ENCODE measurements around the gene PGPEP1. TPM values are rescaled to one million over a fixed set of nuclear protein-coding genes. Genes with fewer than 3 reads are reported as not detected.

PGPEP1 gene
- total RNA-seq, 1 experiment from 2014 or later = 11.4 TPM

- TSS peak; percentile 81 for BruUV-seq (replicated peaks)
- Histone ChIP-seq H4K20me1 (ENCODE audit: low read length) (no peaks in the 10 kb centered on the region), H3K9me2 (replicated peaks; ENCODE audit: low read length) (no peaks in the 10 kb centered on the region), H3K27ac (ENCODE audit: low read length) (peak overlapping the region; percentile 32), H3K4me2 (ENCODE audit: low read length) (peak overlapping the region; percentile 49), H3K9ac (ENCODE audit: low read length) (peak overlapping the region; percentile 8; the same call in 1 of the 2 replicates), H3K27me3 (ENCODE audit: low read length) (no peaks in the 10 kb centered on the region), H2AFZ (ENCODE audit: low read length) (no peak overlapping the region), H3F3A (ENCODE audit: low read length, unreplicated experiment) (no peaks in the 10 kb centered on the region), H3K4me1 (ENCODE audit: insufficient read depth, low read length) (peaks cover 19% of the 10 kb centered on the region), H3K4me3 (ENCODE audit: low read length) (no peak overlapping the region), H3K36me3 (ENCODE audit: low read depth, low read length) (no peaks in the 10 kb centered on the region), H3K9me3 (ENCODE audit: low read length) (no peaks in the 10 kb centered on the region), H3K79me2 (ENCODE audit: low read length) (no peaks in the 10 kb centered on the region)
- intact Hi-C loops (cut with micrococcal nuclease) = loop anchor here (2.0 kb wide), 1 partner anchor 16 kb away; no protein-coding TSS in a partner anchor
- POLR2A ChIA-PET (ENCODE audit: unreplicated experiment) = interaction anchor here (0.8 kb wide), 1 partner anchor 16 kb away, joined by 3 read pairs; no protein-coding TSS in a partner anchor
- CTCF ChIA-PET = interaction anchor here (1.0 kb wide), 1 partner anchor 21 kb away, joined by 8 read pairs; the partner anchor contains the start of gene GDF15
- TF ChIP-seq EZH2 (IDR thresholded peaks at IDR 0.05; ENCODE audit: low read length, unreplicated experiment) = no peak
- ATAC-seq (peak; percentile 81), DNase-seq (peak; percentile 87)
These were observed 24.6 kb downstream of the PGPEP1 start for GRCh38 chr19:18364826-18365528.

- DNase-seq (no peak), ATAC-seq (no peak)
- no peaks in the 10 kb centered on the region for H3K27me3 ChIP-seq (ENCODE audit: low read length)
- peaks cover 19% of the 10 kb centered on the region for H3K4me1 ChIP-seq (ENCODE audit: insufficient read depth, low read length)
- no TSS peak for BruUV-seq (replicated peaks)
- H3K4me3 ChIP-seq (ENCODE audit: low read length) = no peak overlapping the region
- peak overlapping the region; percentile 32 for H3K27ac ChIP-seq (ENCODE audit: low read length)
- TF ChIP-seq EZH2 (IDR thresholded peaks at IDR 0.05; ENCODE audit: low read length, unreplicated experiment) (no peak), EZH2phosphoT487 (IDR thresholded peaks at IDR 0.05; ENCODE audit: borderline replicate concordance, low read length) (no peak), CTCF (conservative IDR thresholded peaks at IDR 0.05; ENCODE audit: low read depth, low read length) (no peak)
- intact Hi-C loops (cut with micrococcal nuclease) = no loop called here
- no peaks in the 10 kb centered on the region for H3K9me3 ChIP-seq (ENCODE audit: low read length)
- H3K4me2 ChIP-seq (ENCODE audit: low read length) = no peak overlapping the region
- H3K9me2 ChIP-seq (replicated peaks; ENCODE audit: low read length) = no peaks in the 10 kb centered on the region
- H2AFZ ChIP-seq (ENCODE audit: low read length) = no peak overlapping the region
- H3K36me3 ChIP-seq (ENCODE audit: low read depth, low read length) = no peaks in the 10 kb centered on the region
- no peaks in the 10 kb centered on the region for H3F3A ChIP-seq (ENCODE audit: low read length, unreplicated experiment)
- CTCF ChIA-PET = no interaction called here
- no peak overlapping the region for H3K9ac ChIP-seq (ENCODE audit: low read length)
- H3K79me2 ChIP-seq (ENCODE audit: low read length) = no peaks in the 10 kb centered on the region
- H4K20me1 ChIP-seq (ENCODE audit: low read length) = no peaks in the 10 kb centered on the region
- POLR2A ChIA-PET (ENCODE audit: unreplicated experiment) = no interaction called here
These were observed 25.6 kb downstream of the PGPEP1 start for GRCh38 chr19:18366021-18366435.

GRCh38 chr19:18368504-18369222 lies 28.3 kb downstream of the PGPEP1 start:
- intact Hi-C loops (cut with micrococcal nuclease) = no loop called here
- Histone ChIP-seq H3K9me3 (ENCODE audit: low read length) (no peaks in the 10 kb centered on the region), H3K79me2 (ENCODE audit: low read length) (no peaks in the 10 kb centered on the region), H3K27ac (ENCODE audit: low read length) (no peak overlapping the region), H3K9ac (ENCODE audit: low read length) (no peak overlapping the region), H3K9me2 (replicated peaks; ENCODE audit: low read length) (no peaks in the 10 kb centered on the region), H3F3A (ENCODE audit: low read length, unreplicated experiment) (no peaks in the 10 kb centered on the region), H3K36me3 (ENCODE audit: low read depth, low read length) (no peaks in the 10 kb centered on the region), H2AFZ (ENCODE audit: low read length) (no peak overlapping the region), H3K4me1 (ENCODE audit: insufficient read depth, low read length) (peaks cover 22% of the 10 kb centered on the region), H3K4me2 (ENCODE audit: low read length) (no peak overlapping the region), H3K4me3 (ENCODE audit: low read length) (no peak overlapping the region), H3K27me3 (ENCODE audit: low read length) (no peaks in the 10 kb centered on the region), H4K20me1 (ENCODE audit: low read length) (no peaks in the 10 kb centered on the region)
- TF ChIP-seq EZH2 (IDR thresholded peaks at IDR 0.05; ENCODE audit: low read length, unreplicated experiment) = no peak
- TF ChIP-seq EZH2phosphoT487 (IDR thresholded peaks at IDR 0.05; ENCODE audit: borderline replicate concordance, low read length) = no peak
- no peak for TF ChIP-seq CTCF (conservative IDR thresholded peaks at IDR 0.05; ENCODE audit: low read depth, low read length)
- DNase-seq (no peak), ATAC-seq (no peak)
- ChIA-PET POLR2A (ENCODE audit: unreplicated experiment) (no interaction called here), CTCF (no interaction called here)
- no TSS peak for BruUV-seq (replicated peaks)
